GM18868 (cell line): Measurements from ENCODE around the gene NFATC3.

Experiments
- ATAC-seq: cut with Tn5 transposase; IDR thresholded peaks from one replicate; pipeline ENCODE4 v1.9.1; 2021; ENCODE audit warnings: mild to moderate bottlenecking, moderate library complexity; ENCODE audit not compliant: unreplicated experiment

Gene NFATC3

GRCh38 chr16:68267612-68268405 lies 182.6 kb downstream of the NFATC3 start:
- ATAC-seq, result no peak

GRCh38 chr16:68269793-68270192 lies 184.6 kb downstream of the NFATC3 start:
- ATAC-seq, result no peak

DNA sequence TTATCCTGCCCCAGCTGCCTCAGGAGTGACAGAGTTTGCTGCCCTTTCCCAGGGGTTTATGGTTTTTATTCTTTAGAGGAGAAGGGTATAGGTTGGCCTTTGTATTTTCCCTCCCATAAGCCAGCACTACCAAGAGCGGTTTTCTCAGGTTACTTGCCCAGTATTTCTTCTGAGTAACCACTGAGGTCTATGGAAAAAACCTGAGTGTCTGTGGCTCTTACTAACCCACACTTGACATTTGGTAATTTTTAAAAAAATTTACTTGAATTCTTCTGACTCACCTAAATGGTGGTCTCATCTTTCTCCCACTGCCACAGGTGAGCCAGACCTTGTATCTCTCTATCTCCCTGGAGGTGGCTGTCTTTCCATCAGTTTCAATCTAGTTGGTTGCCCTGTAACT lies 185.2 kb downstream of the NFATC3 start:
- ATAC-seq, result no peak

- no peak for ATAC-seq
Observed at GRCh38 chr16:68272507-68273209, 187.5 kb downstream of the NFATC3 start.

- no peak for ATAC-seq
Observed at GRCh38 chr16:68273459-68273858, 188.3 kb downstream of the NFATC3 start.

- ATAC-seq, result no peak
Observed at GRCh38 chr16:68273896-68274295, 188.7 kb downstream of the NFATC3 start.

GRCh38 chr16:68274441-68274840 lies 189.3 kb downstream of the NFATC3 start:
- no peak for ATAC-seq

DNA sequence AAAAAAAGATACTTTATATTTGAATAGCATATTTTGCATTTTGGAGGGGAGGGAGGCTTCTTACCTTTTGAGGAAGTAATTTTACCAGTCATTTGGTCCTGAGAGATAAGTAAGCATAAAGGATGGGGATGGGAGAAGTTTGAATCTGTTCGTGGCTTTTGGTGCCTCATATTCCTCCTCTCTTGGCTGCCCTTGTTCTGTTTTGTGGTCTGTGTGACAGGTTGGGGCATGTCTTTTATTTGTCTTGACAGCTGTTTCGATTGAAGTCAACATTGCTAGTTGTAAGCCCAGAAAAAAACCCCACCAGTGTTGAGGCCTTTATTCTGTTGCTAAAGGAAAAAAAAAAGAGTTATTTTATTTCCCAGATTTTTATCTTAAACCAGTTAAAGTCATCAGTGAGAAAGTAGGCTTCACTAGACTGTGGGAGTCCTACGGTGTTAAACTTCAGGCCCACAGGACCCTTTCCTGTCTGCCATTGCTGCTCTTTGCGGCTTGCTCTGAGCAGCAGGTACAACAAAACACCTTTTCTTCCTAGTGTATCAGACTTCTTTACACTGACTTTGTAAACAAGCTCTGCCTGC lies 190.5 kb downstream of the NFATC3 start:
- peak; percentile 83 for ATAC-seq

DNA sequence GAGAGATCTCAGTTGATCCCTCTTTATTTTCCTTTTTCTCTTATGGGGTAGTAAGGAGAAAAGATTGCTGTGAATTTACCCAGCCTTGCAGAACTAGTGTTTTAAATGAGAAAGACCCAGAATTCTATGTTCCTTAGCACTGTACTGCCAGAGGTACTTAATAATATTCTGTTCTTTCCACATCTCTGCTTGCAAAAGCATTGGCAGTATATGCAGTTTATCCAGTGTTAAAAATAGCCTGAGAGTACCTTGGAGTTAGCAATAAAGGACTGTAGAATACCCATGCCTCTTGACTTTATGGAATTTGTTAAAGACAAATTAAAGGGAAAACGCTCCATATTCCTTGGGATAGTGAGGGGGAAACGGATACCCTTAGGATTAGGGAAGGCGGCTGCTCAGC lies 191.1 kb downstream of the NFATC3 start:
- no peak for ATAC-seq
